HG02981 (cell line): ENCODE measurements around the gene FDXR.

Source experiments
- ATAC-seq: cut with Tn5 transposase; IDR thresholded peaks from one replicate; pipeline ENCODE4 v1.9.1; 2021; ENCODE audit warnings: mild to moderate bottlenecking, moderate library complexity; ENCODE audit not compliant: unreplicated experiment

FDXR gene

GRCh38 chr17:74859459-74860228 is 13.2 kb downstream of the FDXR start, which contains the start of gene GRIN2C:
TSS of gene GRIN2C (minus strand) at chr17:74859885. CDS start at chr17:74855092, 4,793 bp downstream.
- ATAC-seq = no peak

- ATAC-seq = no peak
Measured at GRCh38 chr17:74858672-74859458, 13.9 kb downstream of the FDXR start.

- ATAC-seq = no peak
Measured at GRCh38 chr17:74857191-74857590, 15.6 kb downstream of the FDXR start.

- no peak for ATAC-seq
Measured at GRCh38 chr17:74856112-74856511, 16.7 kb downstream of the FDXR start.

GRCh38 chr17:74855323-74855722 is 17.5 kb downstream of the FDXR start:
- ATAC-seq = no peak

- ATAC-seq = no peak
Measured at GRCh38 chr17:74854792-74855191, 18.0 kb downstream of the FDXR start.

GRCh38 chr17:74853669-74854068 is 19.1 kb downstream of the FDXR start:
- ATAC-seq = no peak

GRCh38 chr17:74853048-74853397 is 19.8 kb downstream of the FDXR start:
- no peak for ATAC-seq

- no peak for ATAC-seq
Measured at GRCh38 chr17:74852237-74853047, 20.4 kb downstream of the FDXR start.

GRCh38 chr17:74851612-74852236 is 21.1 kb downstream of the FDXR start:
- ATAC-seq = no peak

GRCh38 chr17:74850914-74851313 is 21.9 kb downstream of the FDXR start:
- no peak for ATAC-seq

- ATAC-seq = no peak
Measured at GRCh38 chr17:74850310-74850709, 22.5 kb downstream of the FDXR start.

GRCh38 chr17:74848656-74849399 is 24.0 kb downstream of the FDXR start:
- no peak for ATAC-seq

- no peak for ATAC-seq
Measured at GRCh38 chr17:74846621-74847020, 26.2 kb downstream of the FDXR start.

- no peak for ATAC-seq
Measured at GRCh38 chr17:74843352-74843627, 29.5 kb downstream of the FDXR start.

GRCh38 chr17:74842599-74843351 is 30.0 kb downstream of the FDXR start:
- ATAC-seq = no peak

- no peak for ATAC-seq
Measured at GRCh38 chr17:74842146-74842598, 30.6 kb downstream of the FDXR start.

GRCh38 chr17:74840989-74841666 is 31.7 kb downstream of the FDXR start:
- no peak for ATAC-seq
